Lung (tissue), 12 donors: Measurements from ENCODE around the gene HAUS8. TPM values are rescaled to one million over a fixed set of nuclear protein-coding genes. Genes with fewer than 3 reads are reported as not detected.
"Not testable (repeated sequence)": the region's sequence is repeated elsewhere in the genome, so short reads cannot be mapped to it uniquely, and the experiment has no call there.

Experiments
- ATAC-seq: fragments of 200-7000 bp; cut with Tn5 transposase; one replicate; pipeline ENCODE4 v1.9.1; 2020; ENCODE audit warnings: moderate number of reproducible peaks; ENCODE audit not compliant: insufficient read depth, low FRiP score
- DNase-seq, 3 donors: peaks; one replicate each; pipeline ENCODE4 v3.0.0-alpha.2; 2013 to 2017
- H3K27ac ChIP-seq, 2 donors: one replicate each; pipeline ENCODE4 v1.5.1; 2013; ENCODE audit warnings: mild to moderate bottlenecking in 2 of 2, moderate library complexity in 2 of 2, control low read depth in 1 of 2, inconsistent platforms in 1 of 2, low read depth in 1 of 2, low read length in 1 of 2
- H3K27me3 ChIP-seq, 3 donors: one replicate each; pipeline ENCODE4 v1.5.1; 2013; ENCODE audit warnings: low read length in 2 of 3; ENCODE audit not compliant: control insufficient read depth in 3 of 3, insufficient read depth in 3 of 3
- H3K36me3 ChIP-seq, 4 donors: one replicate each; pipeline ENCODE4 v1.5.1; 2013; ENCODE audit warnings: low read length in 4 of 4, mild to moderate bottlenecking in 1 of 4, moderate library complexity in 1 of 4; ENCODE audit not compliant: control insufficient read depth in 4 of 4, insufficient read depth in 4 of 4
- H3K4me1 ChIP-seq, 5 donors: one replicate each; pipeline ENCODE4 v1.5.1; 2013; ENCODE audit warnings: low read length in 5 of 5, mild to moderate bottlenecking in 2 of 5, moderate library complexity in 1 of 5; ENCODE audit not compliant: control insufficient read depth in 5 of 5, insufficient read depth in 5 of 5
- H3K4me3 ChIP-seq: one replicate; pipeline ENCODE4 v1.5.1; 2013; ENCODE audit warnings: mild to moderate bottlenecking, control low read depth, moderate library complexity
- H3K9ac ChIP-seq, 2 donors: one replicate each; pipeline ENCODE4 v1.5.1; 2013; ENCODE audit warnings: low read length in 2 of 2, control low read depth in 1 of 2; ENCODE audit not compliant: insufficient read depth in 1 of 2
- H3K9me3 ChIP-seq, 4 donors: one replicate each; pipeline ENCODE4 v1.5.1; 2013; ENCODE audit warnings: low read length in 3 of 4, mild to moderate bottlenecking in 1 of 4, moderate library complexity in 1 of 4; ENCODE audit not compliant: control insufficient read depth in 4 of 4, insufficient read depth in 3 of 4
- CTCF ChIP-seq: IDR thresholded peaks from 2 replicates; pipeline ENCODE4 v1.5.1; 2012; ENCODE audit warnings: mild to moderate bottlenecking; ENCODE audit errors: control extremely low read depth, extremely low read depth
- WGBS, 2 donors: extraction: QIAGEN DNeasy Blood & Tissue Kit; methylation state at CpG; one replicate each; pipeline ENCODE4 v1.1.7; 2013; 5-methylcytosine and 5-hydroxymethylcytosine counted together
- polyA plus RNA-seq, 2 donors: library from polyadenylated mRNA; stranded (reverse); fragments of 200-250 nt; gene quantifications; one replicate each; pipeline ENCODE4 v1.2.1, GENCODE V29; 2013
- total RNA-seq, 2 donors: library from RNA; depleted of rRNA in 1 of 2; stranded (reverse); fragments of >200 nt in 1 of 2; gene quantifications; one replicate each; pipeline ENCODE4 v1.2.1, GENCODE V29; 2014 to 2021
- donor health status: control.
- donor health status: control.
- donor health status: Bipolar disorder and iron deficiency.
- donor health status: healthy.
- donor health status: DM: yes; HTN: yes; CAD: no.

HAUS8 gene
- total and polyA plus RNA-seq, 4 donors: 6.1 to 13.8 (median 8.5) TPM

DNA sequence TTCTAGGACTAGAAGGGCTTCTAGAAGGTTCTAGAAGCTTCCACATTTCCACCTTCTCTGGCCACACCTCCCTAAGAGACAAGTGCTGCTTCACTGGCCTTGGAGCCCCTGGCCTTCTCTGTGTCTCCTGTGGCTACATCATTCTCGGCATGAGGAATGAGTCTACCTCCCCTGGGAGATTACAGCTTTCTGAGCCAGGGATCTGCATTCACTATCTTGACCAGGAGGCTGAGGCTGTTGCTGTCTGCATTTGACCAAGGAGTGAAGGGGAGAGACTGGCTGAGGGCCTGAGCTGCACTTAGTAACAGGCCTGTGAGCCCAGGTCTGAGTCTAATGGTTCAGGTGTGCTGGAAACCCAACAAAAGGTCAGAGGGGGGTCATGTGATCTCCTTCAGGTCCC is 53.9 kb downstream of the HAUS8 start:
- TF ChIP-seq CTCF: no peak
- peaks cover 0 to 18% (median 7%) of the 10 kb centered on the region in 5 donors for H3K4me1 ChIP-seq
- no peak for DNase-seq
- 89 to 94% methylated on average over 1 of the region's 1 CpG for WGBS, 2 donors
- H3K9me3 ChIP-seq: peaks cover 0 to 18% (median 3%) of the 10 kb centered on the region in 4 donors
- no peak overlapping the region for H3K4me3 ChIP-seq
- H3K36me3 ChIP-seq: peaks cover 0 to 5% (median 0%) of the 10 kb centered on the region in 4 donors
- ATAC-seq: no peak
- H3K27me3 ChIP-seq: no peaks in the 10 kb centered on the region
- no peak overlapping the region for H3K9ac ChIP-seq
- H3K27ac ChIP-seq: peak overlapping the region in 1 of 2 donors; percentile 76

DNA sequence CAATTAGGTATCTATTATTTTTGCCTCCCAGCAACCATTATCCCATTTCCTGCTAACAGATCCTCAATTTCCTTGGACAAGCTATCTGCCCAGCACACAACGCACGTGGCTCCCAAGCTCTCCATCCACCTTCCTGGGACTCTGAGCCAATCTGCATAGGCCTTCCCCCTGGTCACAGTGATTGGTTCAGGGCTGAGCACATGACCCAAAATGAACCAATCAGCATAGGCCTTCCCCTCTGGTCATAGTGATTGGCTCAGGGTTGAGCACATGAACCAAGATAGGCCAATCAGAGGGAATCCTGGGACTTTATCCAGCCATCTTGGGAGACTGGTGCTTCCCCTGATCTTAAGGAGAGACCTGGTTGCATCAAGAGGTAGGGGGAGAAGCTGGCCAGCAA is 54.4 kb downstream of the HAUS8 start:
- no peak for ATAC-seq
- peaks cover 0 to 5% (median 0%) of the 10 kb centered on the region in 4 donors for H3K36me3 ChIP-seq
- no peak overlapping the region for H3K4me3 ChIP-seq
- TF ChIP-seq CTCF: no peak
- H3K9me3 ChIP-seq: peaks cover 0 to 18% (median 3%) of the 10 kb centered on the region in 4 donors
- H3K27me3 ChIP-seq: no peaks in the 10 kb centered on the region
- H3K4me1 ChIP-seq: peaks cover 0 to 14% (median 7%) of the 10 kb centered on the region in 5 donors
- peak overlapping the region in 1 of 2 donors; percentile 76 for H3K27ac ChIP-seq
- 83 to 84% methylated on average over 2 of the region's 2 CpGs for WGBS, 2 donors
- DNase-seq: no peak
- H3K9ac ChIP-seq: no peak overlapping the region

DNA sequence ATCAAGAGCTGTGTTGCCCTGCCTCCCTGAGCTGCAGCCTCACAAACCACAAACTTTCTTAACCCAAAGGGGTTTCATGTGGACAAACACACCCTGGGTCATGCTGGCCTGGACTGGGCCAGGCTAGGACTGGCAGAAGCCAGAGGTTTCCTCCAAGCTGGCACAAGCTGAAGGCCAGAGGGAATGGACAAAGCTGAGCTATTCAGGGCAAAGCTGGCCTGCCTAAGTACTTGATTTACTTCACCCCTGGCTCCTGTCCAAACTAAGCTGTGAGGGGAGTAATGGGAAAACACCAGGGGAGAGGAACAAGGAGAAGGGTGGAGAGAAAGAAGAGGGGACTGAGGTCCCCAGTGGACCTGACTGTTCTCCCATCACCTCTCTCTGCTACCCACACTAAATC is 54.9 kb downstream of the HAUS8 start:
- Histone ChIP-seq H3K27me3 (no peaks in the 10 kb centered on the region), H3K4me1 (peaks cover 0 to 12% (median 7%) of the 10 kb centered on the region in 5 donors), H3K4me3 (no peak overlapping the region), H3K36me3 (peaks cover 0 to 5% (median 0%) of the 10 kb centered on the region in 4 donors), H3K9me3 (peaks cover 0 to 18% (median 3%) of the 10 kb centered on the region in 4 donors), H3K9ac (no peak overlapping the region), H3K27ac (peak overlapping the region in 1 of 2 donors; percentile 12)
- TF ChIP-seq CTCF: no peak
- DNase-seq (peak; percentile 41 to 75 (median 63)), ATAC-seq (no peak)

DNA sequence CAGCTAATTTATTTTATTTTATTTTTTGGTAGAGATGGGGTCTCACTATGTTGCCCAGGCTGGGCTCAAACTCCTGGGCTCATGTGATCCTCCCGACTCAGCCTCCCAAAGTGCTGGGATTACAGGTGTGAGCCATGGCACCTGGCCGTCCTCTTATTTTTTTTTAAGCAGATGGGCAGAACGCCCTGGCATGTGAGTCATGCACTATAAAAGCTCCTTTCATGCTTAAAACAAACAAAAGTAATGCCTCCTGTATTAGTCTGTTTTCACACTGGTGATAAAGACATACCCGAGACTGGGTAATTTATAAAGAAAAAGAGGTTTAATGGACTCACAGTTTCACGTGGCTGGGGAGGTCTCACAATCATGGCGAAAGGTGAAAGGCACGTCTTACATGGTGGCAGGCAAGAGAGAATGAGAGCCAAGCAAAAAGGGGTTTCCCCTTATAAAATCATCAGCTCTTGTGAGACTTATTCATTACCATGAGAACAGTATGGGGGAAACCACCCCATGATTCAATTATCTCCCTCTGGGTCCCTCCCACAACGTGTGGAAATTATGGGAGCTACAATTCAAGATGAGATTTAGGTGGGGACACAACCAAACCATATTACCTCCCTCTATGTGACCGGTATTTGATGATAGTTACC is 60.9 kb downstream of the HAUS8 start:
- not testable (repeated sequence) for H3K4me1 ChIP-seq, H3K4me3 ChIP-seq, DNase-seq, H3K9ac ChIP-seq, H3K27ac ChIP-seq, H3K36me3 ChIP-seq, H3K27me3 ChIP-seq, H3K9me3 ChIP-seq
- whole genome bisulfite sequencing, 2 donors: 67 to 82% methylated on average over 9 of the region's 9 CpGs
- peak; percentile 53 for ATAC-seq
